Measurements from ENCODE around the gene PPP2R1B. TPM values are rescaled to one million over a fixed set of nuclear protein-coding genes. Genes with fewer than 3 reads are reported as not detected.

The PPP2R1B gene
- total RNA-seq, 1 experiment from 2014 or later = 72.2 TPM

DNA sequence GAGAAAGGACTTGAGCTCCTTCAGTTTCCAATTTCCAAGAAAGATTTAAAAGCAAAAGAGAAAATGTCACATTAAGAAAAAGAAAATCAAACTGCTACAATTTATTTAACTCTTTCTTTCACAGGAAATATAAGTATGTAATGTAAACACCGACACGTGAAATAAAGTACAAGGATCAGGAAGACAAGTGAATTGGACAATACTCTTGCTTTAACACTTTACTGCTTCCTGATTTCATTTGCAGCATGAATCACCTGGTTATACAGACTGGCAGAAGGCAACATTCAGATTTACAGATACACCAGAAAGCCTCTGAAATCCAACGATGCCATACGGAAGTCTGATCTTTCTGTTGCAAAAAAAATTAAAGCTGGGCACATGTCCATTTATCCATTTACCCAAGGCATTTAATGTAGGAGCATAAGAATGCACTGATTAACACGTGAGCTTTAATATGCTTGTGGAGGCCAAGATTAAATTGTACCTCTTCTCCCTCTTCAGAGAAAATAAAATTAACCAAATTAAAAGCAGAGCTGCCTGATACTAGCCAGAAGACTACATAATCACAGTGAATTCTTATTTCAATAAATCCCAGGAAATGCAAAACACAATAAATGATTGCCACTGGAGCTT is 16.0 kb upstream of the PPP2R1B start:
- intact Hi-C loops (cut with micrococcal nuclease; ENCODE audit: unreplicated experiment) = no loop called here
- H3K27me3 ChIP-seq (replicated peaks; ENCODE audit: insufficient read depth, low read depth, low read length, poor library complexity) = no peaks in the 10 kb centered on the region
- ChIA-PET POLR2A (ENCODE audit: low non-redundant PET) (interaction anchor here (0.5 kb wide), 1 partner anchor 91 kb away, joined by 4 read pairs; no protein-coding TSS in a partner anchor), CTCF (no interaction called here)
- TF ChIP-seq, protein P1, sequence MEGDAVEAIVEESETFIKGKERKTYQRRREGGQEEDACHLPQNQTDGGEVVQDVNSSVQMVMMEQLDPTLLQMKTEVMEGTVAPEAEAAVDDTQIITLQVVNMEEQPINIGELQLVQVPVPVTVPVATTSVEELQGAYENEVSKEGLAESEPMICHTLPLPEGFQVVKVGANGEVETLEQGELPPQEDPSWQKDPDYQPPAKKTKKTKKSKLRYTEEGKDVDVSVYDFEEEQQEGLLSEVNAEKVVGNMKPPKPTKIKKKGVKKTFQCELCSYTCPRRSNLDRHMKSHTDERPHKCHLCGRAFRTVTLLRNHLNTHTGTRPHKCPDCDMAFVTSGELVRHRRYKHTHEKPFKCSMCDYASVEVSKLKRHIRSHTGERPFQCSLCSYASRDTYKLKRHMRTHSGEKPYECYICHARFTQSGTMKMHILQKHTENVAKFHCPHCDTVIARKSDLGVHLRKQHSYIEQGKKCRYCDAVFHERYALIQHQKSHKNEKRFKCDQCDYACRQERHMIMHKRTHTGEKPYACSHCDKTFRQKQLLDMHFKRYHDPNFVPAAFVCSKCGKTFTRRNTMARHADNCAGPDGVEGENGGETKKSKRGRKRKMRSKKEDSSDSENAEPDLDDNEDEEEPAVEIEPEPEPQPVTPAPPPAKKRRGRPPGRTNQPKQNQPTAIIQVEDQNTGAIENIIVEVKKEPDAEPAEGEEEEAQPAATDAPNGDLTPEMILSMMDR (conservative IDR thresholded peaks at IDR 0.05; ENCODE audit: low read depth, low read length) = no peak
- no peak for TF ChIP-seq EZH2 (IDR thresholded peaks at IDR 0.05; ENCODE audit: borderline replicate concordance, low read depth, low read length, poor library complexity, severe bottlenecking)
- no peak overlapping the region for H3K27ac ChIP-seq (ENCODE audit: low read depth, low read length, poor library complexity, severe bottlenecking)
- no peaks in the 10 kb centered on the region for H3K9me3 ChIP-seq (ENCODE audit: low read depth, low read length, poor library complexity, severe bottlenecking)
- H3K4me1 ChIP-seq (ENCODE audit: insufficient read depth, low read length, poor library complexity, severe bottlenecking) = peaks cover 9% of the 10 kb centered on the region
- H3K4me3 ChIP-seq (ENCODE audit: low read depth, low read length, poor library complexity, severe bottlenecking) = no peak overlapping the region
- DNase-seq (ENCODE audit: low spot score) = no peak
- no TSS peak for BruUV-seq (replicated peaks)
- H3K36me3 ChIP-seq (ENCODE audit: insufficient read depth, low read length, poor library complexity, severe bottlenecking) = peaks cover 12% of the 10 kb centered on the region

DNA sequence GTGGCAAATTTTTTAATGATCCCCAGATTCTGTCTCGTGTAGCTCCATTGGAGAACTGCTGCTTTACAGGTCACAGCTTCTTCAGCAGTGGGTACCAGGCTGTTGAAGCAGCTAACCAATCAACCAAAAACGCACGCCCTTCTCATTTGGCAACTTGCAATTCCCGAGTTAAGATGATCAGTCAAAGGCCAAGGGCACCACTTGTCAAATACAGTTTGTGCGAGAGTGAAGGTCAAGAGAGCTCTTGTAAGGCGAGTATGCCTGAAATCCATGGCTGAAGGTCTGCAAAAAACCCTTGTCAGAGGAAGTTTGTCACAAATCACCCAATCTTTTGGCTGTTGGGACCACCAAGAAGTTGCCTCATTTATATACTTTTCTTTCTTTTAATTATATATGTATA is 12.9 kb upstream of the PPP2R1B start:
- Histone ChIP-seq H3K4me1 (ENCODE audit: insufficient read depth, low read length, poor library complexity, severe bottlenecking) (peaks cover 9% of the 10 kb centered on the region), H3K36me3 (ENCODE audit: insufficient read depth, low read length, poor library complexity, severe bottlenecking) (no peaks in the 10 kb centered on the region), H3K9me3 (ENCODE audit: low read depth, low read length, poor library complexity, severe bottlenecking) (no peaks in the 10 kb centered on the region), H3K27me3 (replicated peaks; ENCODE audit: insufficient read depth, low read depth, low read length, poor library complexity) (no peaks in the 10 kb centered on the region), H3K27ac (ENCODE audit: low read depth, low read length, poor library complexity, severe bottlenecking) (no peak overlapping the region), H3K4me3 (ENCODE audit: low read depth, low read length, poor library complexity, severe bottlenecking) (no peak overlapping the region)
- POLR2A ChIA-PET (ENCODE audit: low non-redundant PET) = no interaction called here
- no TSS peak for BruUV-seq (replicated peaks)
- CTCF ChIA-PET = no interaction called here
- intact Hi-C loops (cut with micrococcal nuclease; ENCODE audit: unreplicated experiment) = no loop called here
- no peak for DNase-seq (ENCODE audit: low spot score)
- TF ChIP-seq, protein P1 (conservative IDR thresholded peaks at IDR 0.05; ENCODE audit: low read depth, low read length) = no peak
- TF ChIP-seq EZH2 (IDR thresholded peaks at IDR 0.05; ENCODE audit: borderline replicate concordance, low read depth, low read length, poor library complexity, severe bottlenecking) = no peak

DNA sequence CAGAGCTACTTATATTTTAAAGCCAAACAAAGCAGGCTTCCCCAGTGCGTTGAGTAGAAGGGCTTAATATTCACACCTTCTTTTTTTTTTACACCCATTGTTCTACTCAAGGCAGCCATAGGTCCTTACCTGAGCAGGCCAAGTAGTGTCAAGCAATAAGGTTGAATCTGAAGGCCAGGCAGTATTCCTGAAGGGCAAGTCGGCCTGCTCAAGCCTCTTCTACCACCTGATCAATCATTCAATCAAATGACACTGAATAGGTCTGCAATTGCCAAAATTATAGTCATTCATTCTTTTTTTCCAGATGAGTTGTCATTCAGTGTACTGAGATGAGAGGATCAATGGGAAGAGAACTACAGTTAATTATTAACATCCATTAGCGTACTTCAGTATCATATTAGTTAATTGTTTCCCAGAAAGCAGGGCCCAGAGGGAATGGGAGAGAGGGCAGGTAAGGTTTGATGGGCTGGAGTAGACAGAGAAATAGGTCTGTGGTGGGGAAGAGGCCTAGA is 11.9 kb upstream of the PPP2R1B start:
- ChIA-PET POLR2A (ENCODE audit: low non-redundant PET) (no interaction called here), CTCF (interaction anchor here (0.7 to 2.2 kb wide), 3 partner anchors 63 to 175 kb away, joined by 4 to 17 read pairs (median 6); partner anchors contain the start of gene SIK2)
- H3K27ac ChIP-seq (ENCODE audit: low read depth, low read length, poor library complexity, severe bottlenecking) = peak overlapping the region; percentile 7
- H3K9me3 ChIP-seq (ENCODE audit: low read depth, low read length, poor library complexity, severe bottlenecking) = no peaks in the 10 kb centered on the region
- H3K4me1 ChIP-seq (ENCODE audit: insufficient read depth, low read length, poor library complexity, severe bottlenecking) = peaks cover 9% of the 10 kb centered on the region
- H3K4me3 ChIP-seq (ENCODE audit: low read depth, low read length, poor library complexity, severe bottlenecking) = no peak overlapping the region
- TF ChIP-seq, protein P1 (conservative IDR thresholded peaks at IDR 0.05; ENCODE audit: low read depth, low read length) = no peak
- no peak for TF ChIP-seq EZH2 (IDR thresholded peaks at IDR 0.05; ENCODE audit: borderline replicate concordance, low read depth, low read length, poor library complexity, severe bottlenecking)
- BruUV-seq (replicated peaks) = no TSS peak
- no peaks in the 10 kb centered on the region for H3K27me3 ChIP-seq (replicated peaks; ENCODE audit: insufficient read depth, low read depth, low read length, poor library complexity)
- DNase-seq (ENCODE audit: low spot score) = no peak
- intact Hi-C loops (cut with micrococcal nuclease; ENCODE audit: unreplicated experiment) = no loop called here
- H3K36me3 ChIP-seq (ENCODE audit: insufficient read depth, low read length, poor library complexity, severe bottlenecking) = no peaks in the 10 kb centered on the region

Data from A673 (cell line).